Activated T-cell treated with anti-CD3 and anti-CD28 coated beads for 1 hour (primary cell): Measurements from ENCODE around the gene KPTN.

Experiments
- DNase-seq: peaks from one replicate; pipeline ENCODE4 v3.0.0-alpha.2; 2020; ENCODE audit warnings: low read depth

Gene KPTN

GRCh38 chr19:47483800-47484690 is at the start of gene KPTN:
Gene KPTN, minus strand, starts transcription at chr19:47484219. Its CDS starts 59 bp downstream, at chr19:47484160.
- DNase-seq = peak; percentile 79

GRCh38 chr19:47531640-47532387 is 47.8 kb upstream of the KPTN start:
- DNase-seq = no peak

GRCh38 chr19:47529018-47529742 is 45.2 kb upstream of the KPTN start:
- DNase-seq = no peak

- no peak for DNase-seq
These were observed 42.8 kb upstream of the KPTN start for GRCh38 chr19:47526798-47527197.

GRCh38 chr19:47523473-47523872 is 39.5 kb upstream of the KPTN start:
- DNase-seq = no peak

- DNase-seq = no peak
These were observed 37.6 kb upstream of the KPTN start for GRCh38 chr19:47521473-47522180.

- no peak for DNase-seq
These were observed 36.8 kb upstream of the KPTN start for GRCh38 chr19:47520839-47521238.

- no peak for DNase-seq
These were observed 36.4 kb upstream of the KPTN start for GRCh38 chr19:47520343-47520806.

- no peak for DNase-seq
These were observed 34.8 kb upstream of the KPTN start for GRCh38 chr19:47518854-47519253.

- DNase-seq = no peak
These were observed 34.1 kb upstream of the KPTN start for GRCh38 chr19:47518139-47518538.

GRCh38 chr19:47514869-47515588 is 31.0 kb upstream of the KPTN start, which contains the start of gene NAPA:
Gene NAPA, minus strand, starts transcription at chr19:47515063. Its CDS starts 123 bp downstream, at chr19:47514940.
- DNase-seq = peak; percentile 100

- DNase-seq = no peak
These were observed 30.3 kb upstream of the KPTN start for GRCh38 chr19:47514151-47514868.

GRCh38 chr19:47512948-47513319 is 28.9 kb upstream of the KPTN start:
- DNase-seq = no peak

GRCh38 chr19:47512183-47512947 is 28.3 kb upstream of the KPTN start:
- DNase-seq = no peak

- DNase-seq = no peak
These were observed 27.7 kb upstream of the KPTN start for GRCh38 chr19:47511681-47512080.

- DNase-seq = no peak
These were observed 27.1 kb upstream of the KPTN start for GRCh38 chr19:47511128-47511517.

- DNase-seq = no peak
These were observed 26.6 kb upstream of the KPTN start for GRCh38 chr19:47510516-47511127.

- DNase-seq = no peak
These were observed 26.0 kb upstream of the KPTN start for GRCh38 chr19:47509973-47510372.
